Testis (tissue), 2 donors: ENCODE data around the gene IRF8.

Experiments used
- POLR2A ChIP-seq: fragments of 450-650 bp; IDR thresholded peaks from one replicate; pipeline ENCODE4 v1.6.1; 2017; ENCODE audit warnings: antibody characterized with exemption, mild to moderate bottlenecking, moderate library complexity
- TF ChIP-seq, protein P1 (sequence below), 3 experiments: fragments of 450-650 bp in 2 of 3; fragments of 200-600 bp in 1 of 3; sonication (generic) in 1 of 3; IDR thresholded peaks; one replicate each; pipeline ENCODE4 v1.5.1; 2016 to 2019; ENCODE audit warnings: antibody characterized with exemption in 3 of 3, mild to moderate bottlenecking in 2 of 3, moderate library complexity in 1 of 3

DNA sequence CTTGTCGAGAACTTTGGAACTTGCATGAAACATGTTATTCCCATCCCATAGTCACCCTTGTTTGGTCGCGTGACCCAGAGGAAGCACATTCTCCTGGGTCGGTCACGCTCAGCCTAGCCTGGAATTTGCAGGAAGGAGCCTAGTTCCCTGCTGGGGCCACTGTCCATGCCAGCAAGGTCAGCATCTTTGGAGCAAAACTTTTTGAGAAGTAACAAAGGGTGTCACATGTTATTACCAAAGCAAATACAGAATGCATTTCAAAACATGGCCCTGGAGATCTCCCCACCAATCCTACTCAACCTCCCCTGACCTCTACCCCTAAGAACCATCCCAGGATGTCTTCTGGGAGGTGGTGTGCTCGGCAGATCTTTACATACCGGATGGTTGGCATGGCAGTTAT lies 26.2 kb upstream of the IRF8 start:
- TF ChIP-seq, protein P1, sequence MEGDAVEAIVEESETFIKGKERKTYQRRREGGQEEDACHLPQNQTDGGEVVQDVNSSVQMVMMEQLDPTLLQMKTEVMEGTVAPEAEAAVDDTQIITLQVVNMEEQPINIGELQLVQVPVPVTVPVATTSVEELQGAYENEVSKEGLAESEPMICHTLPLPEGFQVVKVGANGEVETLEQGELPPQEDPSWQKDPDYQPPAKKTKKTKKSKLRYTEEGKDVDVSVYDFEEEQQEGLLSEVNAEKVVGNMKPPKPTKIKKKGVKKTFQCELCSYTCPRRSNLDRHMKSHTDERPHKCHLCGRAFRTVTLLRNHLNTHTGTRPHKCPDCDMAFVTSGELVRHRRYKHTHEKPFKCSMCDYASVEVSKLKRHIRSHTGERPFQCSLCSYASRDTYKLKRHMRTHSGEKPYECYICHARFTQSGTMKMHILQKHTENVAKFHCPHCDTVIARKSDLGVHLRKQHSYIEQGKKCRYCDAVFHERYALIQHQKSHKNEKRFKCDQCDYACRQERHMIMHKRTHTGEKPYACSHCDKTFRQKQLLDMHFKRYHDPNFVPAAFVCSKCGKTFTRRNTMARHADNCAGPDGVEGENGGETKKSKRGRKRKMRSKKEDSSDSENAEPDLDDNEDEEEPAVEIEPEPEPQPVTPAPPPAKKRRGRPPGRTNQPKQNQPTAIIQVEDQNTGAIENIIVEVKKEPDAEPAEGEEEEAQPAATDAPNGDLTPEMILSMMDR (IDR thresholded peaks at IDR 0.05) = no peak
- TF ChIP-seq POLR2A = no peak
